Uterus (tissue), 2 donors: ENCODE measurements around the gene MRPS22.

Source experiments
- CTCF ChIP-seq, 4 experiments: fragments of 200-600 bp in 2 of 4; fragments of 450-650 bp in 2 of 4; sonication (generic) in 2 of 4; IDR thresholded peaks; one replicate each; pipeline ENCODE4 v1.5.1; 2016 to 2019; ENCODE audit warnings: antibody characterized with exemption in 4 of 4, mild to moderate bottlenecking in 2 of 4, moderate library complexity in 1 of 4
- POLR2A ChIP-seq, 2 donors: fragments of 450-650 bp; IDR thresholded peaks; one replicate each; pipeline ENCODE4 v1.6.1; 2016; ENCODE audit warnings: antibody characterized with exemption in 2 of 2, mild to moderate bottlenecking in 1 of 2, moderate library complexity in 1 of 2

GRCh38 chr3:139325551-139325950, 18.3 kb upstream of the MRPS22 start:
- TF ChIP-seq CTCF (IDR thresholded peaks at IDR 0.05) (no peak), POLR2A (IDR thresholded peaks at IDR 0.05) (no peak)
